ENCODE data around the gene ACD. TPM values are rescaled to one million over a fixed set of nuclear protein-coding genes. Genes with fewer than 3 reads are reported as not detected.

Gene ACD
- total RNA-seq, 1 donor from 2014 or later, result 41.1 TPM

GRCh38 chr16:67676516-67676915, 16.5 kb upstream of the ACD start:
- intact Hi-C loops (cut with micrococcal nuclease), result no loop called here

DNA sequence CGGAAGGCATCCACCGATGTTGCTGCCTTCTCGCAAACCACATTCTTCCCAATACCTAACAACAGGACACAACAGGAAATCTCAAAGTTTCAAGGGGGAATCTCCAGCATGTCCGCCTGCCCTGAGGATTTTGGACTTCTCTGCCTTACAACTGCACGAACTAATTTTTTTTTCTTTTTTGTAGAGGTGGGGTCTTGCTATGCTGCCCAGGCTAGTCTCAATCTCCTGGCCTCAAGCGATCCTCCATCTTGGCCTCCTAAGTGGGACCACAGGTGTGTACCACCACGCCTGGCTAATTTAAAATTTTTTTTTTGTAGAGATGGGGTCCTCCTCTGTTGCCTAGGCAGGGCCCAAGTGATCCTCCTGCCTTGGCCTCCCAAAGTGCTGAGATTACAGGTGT, 15.9 kb upstream of the ACD start:
- intact Hi-C loops (cut with micrococcal nuclease), result no loop called here

DNA sequence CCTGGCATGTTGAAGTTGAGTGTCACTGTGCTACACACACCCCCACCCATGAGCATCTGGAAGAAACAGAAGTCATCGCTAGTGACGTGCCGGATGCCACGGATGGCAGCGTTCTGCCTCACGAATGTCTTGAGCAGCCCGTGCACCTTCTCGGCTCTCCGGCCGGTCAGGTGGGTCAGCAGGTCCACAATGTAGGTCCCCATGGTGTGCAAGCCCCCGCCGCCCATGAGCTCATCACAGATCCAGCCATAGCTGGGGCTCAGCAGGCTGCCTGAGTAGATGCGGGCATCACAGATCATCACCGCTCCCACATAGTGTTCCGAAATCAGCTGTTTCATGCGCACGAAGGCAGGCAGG, 15.5 kb upstream of the ACD start:
- intact Hi-C loops (cut with micrococcal nuclease), result no loop called here

DNA sequence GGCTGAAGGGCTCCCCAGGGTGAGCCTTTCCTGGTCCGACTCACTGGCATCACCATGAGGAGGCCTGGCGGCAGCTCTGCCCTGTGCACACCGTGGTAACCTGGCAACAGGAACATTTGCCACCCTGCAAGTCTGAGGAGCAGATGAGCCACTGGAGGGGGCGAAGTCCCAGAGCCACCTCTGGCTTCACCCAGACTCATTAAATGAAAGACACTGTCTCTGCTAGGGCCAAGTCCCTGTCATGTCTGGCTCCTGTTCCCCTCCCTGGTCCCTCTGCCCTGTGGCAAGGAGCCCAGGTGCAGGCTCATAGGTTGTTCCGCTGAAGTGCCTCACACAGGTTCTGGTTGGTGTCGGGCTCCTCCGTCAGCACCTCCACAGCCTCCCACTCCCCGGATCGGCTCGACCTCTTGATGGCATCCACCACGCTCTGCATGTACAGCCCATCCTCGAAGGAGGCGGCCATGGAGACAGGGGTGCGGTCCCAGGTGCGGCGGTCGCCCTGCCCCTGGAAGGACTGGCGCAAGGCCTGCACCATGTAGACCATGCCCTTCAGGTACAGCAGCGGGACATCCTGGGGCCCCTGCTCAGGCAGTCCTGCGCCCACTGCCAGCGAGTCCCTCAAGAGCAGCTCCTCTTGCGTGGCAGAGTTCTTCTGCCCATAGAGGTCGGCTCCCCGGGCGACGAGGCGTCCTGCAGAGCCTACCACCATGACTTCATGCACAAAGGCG, 15.0 kb upstream of the ACD start:
- intact Hi-C loops (cut with micrococcal nuclease), result no loop called here

- intact Hi-C loops (cut with micrococcal nuclease), result no loop called here
Observed at GRCh38 chr16:67673712-67674580, 13.9 kb upstream of the ACD start.

GRCh38 chr16:67672739-67673662, 12.9 kb upstream of the ACD start:
- intact Hi-C loops (cut with micrococcal nuclease), result loop anchor here (1.0 kb wide), 1 partner anchor 255 kb away; no protein-coding TSS in a partner anchor

DNA sequence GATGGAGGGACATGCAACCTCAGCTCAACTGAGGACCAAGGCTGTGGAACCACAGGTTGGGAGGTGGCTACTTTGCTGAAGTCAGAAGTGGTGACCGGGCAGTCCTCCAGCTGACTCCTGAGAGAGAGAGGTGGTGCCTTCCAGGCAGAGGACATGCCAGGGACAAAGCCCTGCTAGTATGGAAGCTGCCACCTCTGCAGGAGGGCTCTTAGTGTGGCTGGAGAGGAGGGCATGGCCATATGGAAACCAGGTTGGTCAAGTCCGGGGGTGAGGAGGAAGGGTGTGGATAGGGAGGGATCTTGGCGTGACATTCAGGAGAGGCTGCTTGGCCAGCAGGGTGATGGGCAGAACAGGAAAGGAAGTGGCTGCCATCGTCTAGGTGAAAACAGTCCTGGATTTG, 12.2 kb upstream of the ACD start:
- intact Hi-C loops (cut with micrococcal nuclease), result loop anchor here (1.0 kb wide), 1 partner anchor 256 kb away; no protein-coding TSS in a partner anchor

- intact Hi-C loops (cut with micrococcal nuclease), result loop anchor here (10.0 kb wide), 2 partner anchors 175 to 425 kb away; partner anchors contain the start of genes CENPT, FHOD1, NUTF2 and SLC9A5
Observed at GRCh38 chr16:67669499-67670101, 9.5 kb upstream of the ACD start.

DNA sequence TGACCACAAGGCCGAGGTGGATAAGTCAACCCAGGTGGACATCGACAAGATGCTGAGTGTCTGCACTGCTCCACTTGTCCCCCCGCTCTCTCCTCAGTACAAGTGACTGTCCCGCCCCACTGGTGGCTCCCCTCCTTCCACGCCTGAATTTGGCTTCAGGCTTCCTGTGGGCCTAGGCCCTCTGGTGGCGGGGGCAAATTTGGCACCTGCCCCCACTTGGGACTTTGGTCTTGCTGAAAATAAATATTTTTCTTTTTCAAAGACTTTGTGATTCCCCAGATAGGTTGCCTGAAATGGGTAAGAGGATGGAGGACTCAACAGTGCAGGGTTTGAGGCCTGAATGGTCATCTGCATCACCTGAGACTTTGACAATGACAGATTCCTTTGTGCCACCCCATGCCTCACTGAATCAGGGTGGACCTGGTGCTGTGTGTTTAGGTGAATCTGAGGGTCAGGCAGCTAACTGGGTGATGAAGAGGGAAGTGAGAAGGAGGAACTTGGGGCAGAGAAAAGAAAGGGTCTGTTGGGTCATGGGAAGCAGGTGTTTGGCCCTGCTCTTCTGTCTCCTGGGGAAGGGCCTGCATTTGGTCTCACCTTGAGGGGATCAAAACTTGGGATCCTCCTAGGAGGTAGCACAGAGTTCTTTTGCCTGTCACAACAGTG, 8.6 kb upstream of the ACD start:
- intact Hi-C loops (cut with micrococcal nuclease), result loop anchor here (1.0 to 10.0 kb wide), 5 partner anchors 8 to 424 kb away; partner anchors contain the start of genes ACD, CENPT, FHOD1 and NUTF2

GRCh38 chr16:67667817-67668494, 7.9 kb upstream of the ACD start:
- intact Hi-C loops (cut with micrococcal nuclease), result loop anchor here (1.0 to 10.0 kb wide), 8 partner anchors 8 to 423 kb away; partner anchors contain the start of genes ACD, CENPT, DDX28 and DUS2

GRCh38 chr16:67667453-67667816, 7.4 kb upstream of the ACD start:
- intact Hi-C loops (cut with micrococcal nuclease), result loop anchor here (2.0 to 10.0 kb wide), 5 partner anchors 51 to 423 kb away; partner anchors contain the start of genes CENPT, DDX28, DUS2 and FHOD1

GRCh38 chr16:67666559-67667452, 6.7 kb upstream of the ACD start, which contains the start of the genes C16orf86 and ENKD1:
Gene C16orf86 (plus strand): TSS chr16:67666814. CDS start chr16:67666971, 157 bp downstream.
Gene ENKD1 (minus strand): TSS chr16:67666750. CDS start chr16:67666442, 308 bp downstream.
- intact Hi-C loops (cut with micrococcal nuclease), result loop anchor here (2.0 to 10.0 kb wide), 5 partner anchors 52 to 422 kb away; partner anchors contain the start of genes CENPT, DDX28, DUS2 and FHOD1

DNA sequence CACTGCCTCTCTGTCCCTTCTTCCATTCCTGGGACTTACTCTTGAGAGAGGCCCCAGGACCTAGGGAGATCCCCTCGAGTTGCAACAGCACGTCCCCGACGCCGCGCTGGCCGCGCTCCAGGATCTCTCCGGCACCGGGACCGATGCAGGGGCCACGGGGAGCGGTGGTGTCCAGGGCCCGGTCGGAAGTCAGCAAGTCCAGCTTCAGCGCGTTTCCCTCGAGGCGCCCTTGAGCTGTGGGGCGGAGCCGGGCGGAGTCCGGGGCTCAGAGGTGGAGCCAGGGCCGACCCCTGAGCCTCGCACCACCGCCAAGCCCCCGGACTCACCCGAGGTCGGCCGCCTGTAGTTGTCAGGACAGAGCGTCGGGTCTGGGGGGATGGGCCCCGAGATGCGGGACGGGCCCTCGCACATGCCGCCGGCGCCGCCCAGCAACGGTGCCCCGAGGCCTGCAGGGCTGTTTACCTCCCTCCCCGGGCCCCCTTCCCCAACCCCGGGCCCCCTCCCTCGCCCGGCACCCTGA, 6.0 kb upstream of the ACD start:
- intact Hi-C loops (cut with micrococcal nuclease), result loop anchor here (2.0 to 10.0 kb wide), 5 partner anchors 53 to 421 kb away; partner anchors contain the start of genes CENPT, DDX28, DUS2 and FHOD1

GRCh38 chr16:67665598-67665997, 5.5 kb upstream of the ACD start:
- intact Hi-C loops (cut with micrococcal nuclease), result loop anchor here (10.0 kb wide), 2 partner anchors 179 to 421 kb away; partner anchors contain the start of genes CENPT, FHOD1, NUTF2 and SLC9A5

GRCh38 chr16:67664871-67665270, 4.8 kb upstream of the ACD start:
- intact Hi-C loops (cut with micrococcal nuclease), result loop anchor here (10.0 kb wide), 2 partner anchors 180 to 420 kb away; partner anchors contain the start of genes CENPT, FHOD1, NUTF2 and SLC9A5

DNA sequence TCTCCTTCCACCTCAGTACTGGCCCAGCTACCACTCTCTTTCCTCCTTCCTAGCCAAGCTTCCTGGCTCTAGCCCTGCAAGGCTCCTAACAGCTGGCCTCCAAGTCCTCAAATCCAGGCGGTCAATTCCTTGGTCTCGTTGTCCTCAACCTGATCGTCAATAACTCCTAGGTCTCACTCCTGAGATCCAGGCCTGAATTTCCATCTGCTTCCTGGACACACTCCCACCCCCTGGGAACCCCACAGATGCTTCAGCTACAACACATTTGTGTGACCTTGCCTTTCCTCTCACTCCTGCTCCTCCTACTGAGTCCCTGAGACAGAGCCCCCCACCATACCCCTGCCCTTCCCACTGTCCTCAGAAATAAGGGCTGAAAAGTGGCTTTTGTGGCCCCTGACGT, 4.2 kb upstream of the ACD start:
- intact Hi-C loops (cut with micrococcal nuclease), result loop anchor here (10.0 kb wide), 2 partner anchors 181 to 419 kb away; partner anchors contain the start of genes CENPT, FHOD1, NUTF2 and SLC9A5

- intact Hi-C loops (cut with micrococcal nuclease), result loop anchor here (10.0 kb wide), 2 partner anchors 181 to 419 kb away; partner anchors contain the start of genes CENPT, FHOD1, NUTF2 and SLC9A5
Observed at GRCh38 chr16:67663877-67664222, 3.8 kb upstream of the ACD start.

Measured in T-helper 2 cell treated with Interferon-gamma antibody and Interleukin-4, amounts not matched to agents 100 ng/mL and 5 ng/mL, for 36 hours (primary cell).